Adrenal gland (tissue), 12 donors: ENCODE data around the gene IQCB1. TPM values are rescaled to one million over a fixed set of nuclear protein-coding genes. Genes with fewer than 3 reads are reported as not detected.

Experiments used
- DNase-seq, 7 donors: peaks; one replicate each; pipeline ENCODE4 v3.0.0-alpha.2; 2019 to 2020
- H3K27ac ChIP-seq, 5 donors: fragments of 200-600 bp; sonication (generic) in 4 of 5; 1 replicate in 3 of 5; 2 replicates in 2 of 5; pipeline versions ENCODE4 v1.5.1 to v1.8.0; 2016 to 2020; ENCODE audit warnings: mild to moderate bottlenecking in 1 of 5
- H3K27me3 ChIP-seq: fragments of 200-600 bp; 2 replicates; pipeline ENCODE4 v1.8.0; 2021
- H3K36me3 ChIP-seq, 2 donors: fragments of 200-600 bp; replicated peaks in 1 of 2; 1 replicate in 1 of 2; 2 replicates in 1 of 2; pipeline versions ENCODE4 v1.5.1 to v1.8.0; 2018 to 2022
- H3K4me1 ChIP-seq, 2 donors: fragments of 200-600 bp; replicated peaks in 1 of 2; 1 replicate in 1 of 2; 2 replicates in 1 of 2; pipeline versions ENCODE4 v1.5.1 to v1.8.0; 2018 to 2021
- H3K4me3 ChIP-seq, 4 donors: fragments of 200-600 bp; sonication (generic) in 3 of 4; one replicate each; pipeline ENCODE4 v1.5.1; 2016 to 2018
- H3K9me3 ChIP-seq, 3 donors: fragments of 200-600 bp; sonication (generic) in 1 of 3; replicated peaks in 1 of 3; 1 replicate in 2 of 3; 2 replicates in 1 of 3; pipeline versions ENCODE4 v1.5.1 to v1.8.0; 2016 to 2021
- POLR2A ChIP-seq, 2 donors: fragments of 450-650 bp; IDR thresholded peaks; one replicate each; pipeline ENCODE4 v1.6.1; 2017; ENCODE audit warnings: antibody characterized with exemption in 2 of 2, mild to moderate bottlenecking in 2 of 2, moderate library complexity in 1 of 2
- WGBS, 4 donors: extraction: QIAGEN DNeasy Blood & Tissue Kit in 2 of 4; methylation state at CpG; one replicate each; pipeline versions ENCODE4 v1.1.5 to v1.1.7; 2013 to 2017; 5-methylcytosine and 5-hydroxymethylcytosine counted together
- intact Hi-C, 2 donors: fragments of 100-400 bp; cut with DNase I; formaldehyde crosslinking; loops; one replicate each; pipeline versions ENCODE4 v1.14.1 to v1.15.0; 2022 to 2023
- polyA plus RNA-seq, 3 donors: library from polyadenylated mRNA; stranded (reverse); fragments of 200-250 nt in 2 of 3; fragments of 350-450 nt in 1 of 3; fragmentation: Illumina TruSeq in 1 of 3; extraction: RNeasy Lipid Tissue Mini Kit (QIAGEN cat#74804) in 1 of 3; gene quantifications; one replicate each; pipeline ENCODE4 v1.2.3, GENCODE V29; 2013 to 2014
- total RNA-seq, 9 donors: library from RNA; depleted of rRNA in 4 of 9; stranded (reverse); fragments of >200 nt in 4 of 9; fragments of 120-200 nt in 1 of 9; fragmentation: NEBNext Ultra II Directional in 1 of 9; extraction: Animal tissue kit (Norgen Biotek cat#: 25700) in 1 of 9; gene quantifications; one replicate each; pipeline versions ENCODE4 v1.1.0 to v1.2.4, GENCODE V29; 2013 to 2023
- TF ChIP-seq, protein P1 (sequence below), 6 experiments: fragments of 450-650 bp in 4 of 6; fragments of 200-600 bp in 2 of 6; sonication (generic) in 1 of 6; IDR thresholded peaks; 1 replicate in 5 of 6; 2 replicates in 1 of 6; pipeline versions ENCODE4 v1.5.1 to v1.8.0; 2016 to 2021; ENCODE audit warnings: antibody characterized with exemption in 6 of 6, mild to moderate bottlenecking in 2 of 6, moderate library complexity in 1 of 6
- donor health status: healthy with polysubstance abuse.
- donor health status: Bipolar disorder and iron deficiency.
- donor health status: DM: yes; HTN: yes; CAD: no.
- donor health status: DM: no; HTN: no; CAD: no.
- donor health status: DM: no; HTN: no; CAD: no.
- donor health status: DM: yes; HTN: yes; CAD: no.

IQCB1 gene
- total and polyA plus RNA-seq, 12 donors = 6.5 to 22.9 (median 10.8) TPM

DNA sequence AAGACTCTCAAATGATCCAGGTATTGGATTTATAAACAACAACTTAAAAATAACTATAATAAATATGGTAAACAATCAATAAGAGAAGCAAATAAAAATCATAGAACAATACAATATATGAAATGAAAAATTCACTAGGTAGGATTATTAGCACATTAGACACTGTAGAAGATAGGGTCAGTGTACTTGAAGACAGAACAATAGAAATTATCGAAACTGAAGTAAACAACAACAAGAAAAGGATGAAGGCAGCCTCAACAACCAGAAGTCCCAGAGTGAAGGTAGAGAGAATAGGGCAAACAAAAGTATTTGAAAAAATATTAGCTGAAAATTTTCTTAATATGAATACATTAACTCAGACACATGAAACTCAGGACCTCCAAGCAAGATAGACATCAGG is 11.9 kb downstream of the IQCB1 start:
- DNase-seq = no peak
- no peaks in the 10 kb centered on the region for H3K27me3 ChIP-seq
- WGBS, 4 donors = 95 to 98% (median 97%) methylated on average over 1 of the region's 1 CpG
- H3K36me3 ChIP-seq = peaks cover 0 to 28% of the 10 kb centered on the region in 2 donors
- no peak for TF ChIP-seq POLR2A (IDR thresholded peaks at IDR 0.05)
- TF ChIP-seq, protein P1, sequence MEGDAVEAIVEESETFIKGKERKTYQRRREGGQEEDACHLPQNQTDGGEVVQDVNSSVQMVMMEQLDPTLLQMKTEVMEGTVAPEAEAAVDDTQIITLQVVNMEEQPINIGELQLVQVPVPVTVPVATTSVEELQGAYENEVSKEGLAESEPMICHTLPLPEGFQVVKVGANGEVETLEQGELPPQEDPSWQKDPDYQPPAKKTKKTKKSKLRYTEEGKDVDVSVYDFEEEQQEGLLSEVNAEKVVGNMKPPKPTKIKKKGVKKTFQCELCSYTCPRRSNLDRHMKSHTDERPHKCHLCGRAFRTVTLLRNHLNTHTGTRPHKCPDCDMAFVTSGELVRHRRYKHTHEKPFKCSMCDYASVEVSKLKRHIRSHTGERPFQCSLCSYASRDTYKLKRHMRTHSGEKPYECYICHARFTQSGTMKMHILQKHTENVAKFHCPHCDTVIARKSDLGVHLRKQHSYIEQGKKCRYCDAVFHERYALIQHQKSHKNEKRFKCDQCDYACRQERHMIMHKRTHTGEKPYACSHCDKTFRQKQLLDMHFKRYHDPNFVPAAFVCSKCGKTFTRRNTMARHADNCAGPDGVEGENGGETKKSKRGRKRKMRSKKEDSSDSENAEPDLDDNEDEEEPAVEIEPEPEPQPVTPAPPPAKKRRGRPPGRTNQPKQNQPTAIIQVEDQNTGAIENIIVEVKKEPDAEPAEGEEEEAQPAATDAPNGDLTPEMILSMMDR (IDR thresholded peaks at IDR 0.05) = no peak
- H3K27ac ChIP-seq = no peak overlapping the region
- H3K9me3 ChIP-seq = peaks cover 0 to 5% (median 0%) of the 10 kb centered on the region in 3 donors
- intact Hi-C loops = no loop called here
- H3K4me3 ChIP-seq = no peak overlapping the region
- H3K4me1 ChIP-seq = no peaks in the 10 kb centered on the region

DNA sequence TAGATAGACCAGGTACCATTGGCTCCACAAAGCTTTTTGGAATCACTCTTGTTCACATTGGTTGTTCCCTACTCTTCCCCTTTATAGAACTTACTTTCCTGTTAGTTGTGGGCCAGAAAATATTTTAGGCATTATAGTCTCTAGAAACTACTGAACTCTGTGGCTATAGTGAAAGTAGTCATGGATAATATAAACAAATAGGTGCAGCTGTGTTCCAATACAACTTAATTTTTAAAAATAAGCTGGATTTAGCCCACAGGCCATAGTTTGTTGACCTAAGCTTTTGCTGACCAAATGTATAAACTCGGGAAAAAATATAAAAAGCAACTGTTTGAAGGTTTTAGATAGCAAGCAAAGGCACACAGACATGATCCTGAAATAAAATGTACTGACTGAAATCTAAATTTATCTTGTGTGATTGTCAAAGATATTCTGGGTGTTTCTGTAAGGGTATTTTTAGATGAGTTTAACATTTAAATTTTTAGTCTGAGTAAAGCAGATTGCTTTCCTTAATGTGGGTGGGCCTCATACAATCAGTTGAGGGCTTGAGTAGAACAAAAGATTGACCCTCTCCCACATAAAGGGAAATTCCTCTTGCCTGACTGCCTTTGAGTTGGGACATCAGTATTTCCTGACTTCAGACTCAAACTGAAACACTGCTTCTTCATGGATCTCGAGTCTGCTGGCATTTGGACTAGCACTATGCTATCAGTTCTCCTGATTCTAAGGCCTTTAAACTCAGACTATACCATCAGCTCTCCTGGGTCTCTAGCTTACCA is 13.2 kb downstream of the IQCB1 start:
- DNase-seq = no peak
- TF ChIP-seq, protein P1 (IDR thresholded peaks at IDR 0.05) = no peak
- TF ChIP-seq POLR2A (IDR thresholded peaks at IDR 0.05) = no peak
- Histone ChIP-seq H3K27ac (no peak overlapping the region), H3K9me3 (peaks cover 0 to 5% (median 0%) of the 10 kb centered on the region in 3 donors), H3K4me1 (no peaks in the 10 kb centered on the region), H3K4me3 (no peak overlapping the region), H3K27me3 (no peaks in the 10 kb centered on the region), H3K36me3 (peaks cover 0 to 22% of the 10 kb centered on the region in 2 donors)
- intact Hi-C loops = no loop called here
- 82 to 94% (median 91%) methylated on average over 2 of the region's 2 CpGs for WGBS, 4 donors

DNA sequence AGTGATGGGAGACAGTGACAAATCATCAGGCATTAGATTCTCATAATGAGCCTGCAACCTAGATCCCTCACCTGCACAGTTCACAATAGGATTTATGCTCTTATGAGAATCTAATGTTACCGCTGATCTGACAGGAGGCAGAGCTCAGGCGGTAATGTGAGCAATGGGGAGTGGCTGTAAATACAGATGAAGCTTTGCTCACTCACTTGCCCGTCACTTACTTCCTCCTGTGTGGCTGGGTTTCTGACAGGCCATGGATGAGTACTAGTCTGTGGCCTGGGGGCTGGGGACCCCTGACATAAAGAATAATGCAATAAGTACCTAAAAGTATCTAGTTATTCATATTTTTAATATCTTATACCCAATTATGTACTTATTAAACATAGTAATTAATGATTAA is 15.6 kb downstream of the IQCB1 start:
- H3K36me3 ChIP-seq = peaks cover 0 to 2% of the 10 kb centered on the region in 2 donors
- peaks cover 0 to 5% (median 0%) of the 10 kb centered on the region in 3 donors for H3K9me3 ChIP-seq
- no peak overlapping the region for H3K4me3 ChIP-seq
- WGBS, 4 donors = 92 to 96% (median 93%) methylated on average over 3 of the region's 3 CpGs
- H3K27me3 ChIP-seq = no peaks in the 10 kb centered on the region
- intact Hi-C loops = no loop called here
- no peaks in the 10 kb centered on the region for H3K4me1 ChIP-seq
- no peak overlapping the region for H3K27ac ChIP-seq
- DNase-seq = no peak
- TF ChIP-seq POLR2A (IDR thresholded peaks at IDR 0.05) = no peak
- TF ChIP-seq, protein P1 (IDR thresholded peaks at IDR 0.05) = no peak

DNA sequence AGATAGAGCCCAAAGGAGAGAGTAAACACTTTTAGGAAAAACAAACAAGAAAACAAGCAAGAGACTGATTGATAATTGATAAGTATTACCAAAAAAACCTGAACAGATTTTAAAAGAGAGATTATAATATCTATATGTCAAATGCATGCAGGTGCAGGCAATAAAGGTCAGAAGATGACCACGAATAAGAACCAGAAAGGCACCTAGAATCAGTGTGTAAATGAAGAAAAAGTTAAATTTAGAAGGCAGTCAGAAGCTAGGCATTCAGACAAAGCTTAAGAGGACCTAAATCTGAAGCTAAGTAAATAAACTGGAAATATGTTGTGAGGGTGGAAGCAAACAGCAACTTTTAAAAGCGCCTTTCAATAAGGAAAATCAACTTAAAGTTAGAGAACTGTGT is 16.3 kb downstream of the IQCB1 start:
- Histone ChIP-seq H3K4me3 (no peak overlapping the region), H3K36me3 (no peaks in the 10 kb centered on the region), H3K4me1 (no peaks in the 10 kb centered on the region), H3K27me3 (no peaks in the 10 kb centered on the region), H3K9me3 (peaks cover 0 to 5% (median 0%) of the 10 kb centered on the region in 3 donors), H3K27ac (no peak overlapping the region)
- intact Hi-C loops = no loop called here
- 87 to 95% (median 92%) methylated on average over 2 of the region's 2 CpGs for WGBS, 4 donors
- no peak for DNase-seq
- TF ChIP-seq, protein P1 (IDR thresholded peaks at IDR 0.05) = no peak
- TF ChIP-seq POLR2A (IDR thresholded peaks at IDR 0.05) = no peak
